Prostate gland (tissue), 2 donors: Measurements from ENCODE around the gene CCSER1.

Experiments
- CTCF ChIP-seq, 4 experiments: fragments of 200-600 bp in 2 of 4; fragments of 450-650 bp in 2 of 4; sonication (generic) in 2 of 4; IDR thresholded peaks; 1 replicate in 3 of 4; 2 replicates in 1 of 4; pipeline ENCODE4 v1.5.1; 2016 to 2019; ENCODE audit warnings: antibody characterized with exemption in 4 of 4, mild to moderate bottlenecking in 2 of 4, moderate library complexity in 2 of 4
- POLR2A ChIP-seq: fragments of 450-650 bp; IDR thresholded peaks from one replicate; pipeline ENCODE4 v1.6.1; 2016; ENCODE audit warnings: antibody characterized with exemption, mild to moderate bottlenecking
- POLR2AphosphoS5 ChIP-seq: sonication (generic); formaldehyde crosslinking; IDR thresholded peaks from one replicate; pipeline ENCODE4 v1.6.1; 2017; ENCODE audit warnings: antibody characterized with exemption

GRCh38 chr4:90994851-90995574 is 867.8 kb downstream of the CCSER1 start:
- TF ChIP-seq POLR2A: no peak
- TF ChIP-seq CTCF (IDR thresholded peaks at IDR 0.05): no peak
- no peak for TF ChIP-seq POLR2AphosphoS5
